PC-9 (cell line): ENCODE data around the gene YTHDC2. TPM values are rescaled to one million over a fixed set of nuclear protein-coding genes. Genes with fewer than 3 reads are reported as not detected.

ENCODE experiments used
- BruUV-seq: library from RNA; stranded (reverse); fragments of 400-500 nt; replicated peaks from 2 replicates; lab custom pipeline; 2021; lab: Mats Ljungman, UMichigan
- CTCF ChIA-PET: fragments of 300-600 bp; sonication (Branson Sonifier 250); formaldehyde crosslinking; loops from one replicate; lab custom pipeline; 2022; ENCODE audit warnings: antibody characterized with exemption; lab: Charles Lee
- POLR2A ChIA-PET: fragments of 300-600 bp; sonication (Branson Sonifier 250); formaldehyde crosslinking; loops from one replicate; lab custom pipeline; 2022; ENCODE audit warnings: antibody characterized with exemption; ENCODE audit not compliant: unreplicated experiment; lab: Charles Lee
- DNase-seq, 2 experiments: peaks; one replicate each; pipeline versions ENCODE4 v3.0.0 to v3.0.0-alpha.2; 2015 to 2022; ENCODE audit warnings: mixed read lengths in 1 of 2
- H2AFZ ChIP-seq: fragments of 200-600 bp; sonication (generic); 2 replicates; pipeline ENCODE4 v1.8.1; 2017; ENCODE audit warnings: antibody characterized with exemption
- H3F3A ChIP-seq: fragments of 200-600 bp; sonication (generic); 2 replicates; pipeline ENCODE4 v1.8.1; 2017; ENCODE audit warnings: antibody characterized with exemption, mild to moderate bottlenecking, low read depth; ENCODE audit not compliant: insufficient read depth
- H3K27ac ChIP-seq: fragments of 200-600 bp; sonication (generic); 2 replicates; pipeline ENCODE4 v1.6.1; 2016; ENCODE audit warnings: mixed run types
- H3K27me3 ChIP-seq: fragments of 200-600 bp; sonication (generic); 2 replicates; pipeline ENCODE4 v1.6.1; 2016; ENCODE audit warnings: low read depth, mixed run types; ENCODE audit not compliant: insufficient read depth
- H3K36me3 ChIP-seq: fragments of 200-600 bp; sonication (generic); 2 replicates; pipeline ENCODE4 v1.6.1; 2016; ENCODE audit warnings: low read depth, mixed run types
- H3K4me1 ChIP-seq: fragments of 200-600 bp; sonication (generic); replicated peaks from 2 replicates; pipeline ENCODE4 v1.6.1; 2016; ENCODE audit warnings: mixed run types; ENCODE audit not compliant: insufficient read depth
- H3K4me2 ChIP-seq: fragments of 200-600 bp; sonication (generic); 2 replicates; pipeline ENCODE4 v1.6.1; 2017; ENCODE audit warnings: mixed run types
- H3K4me3 ChIP-seq: fragments of 200-600 bp; sonication (generic); 2 replicates; pipeline ENCODE4 v1.6.1; 2016; ENCODE audit warnings: mixed run types
- H3K79me2 ChIP-seq: fragments of 200-600 bp; sonication (generic); 2 replicates; pipeline ENCODE4 v1.6.1; 2017; ENCODE audit warnings: low read depth, mixed run types
- H3K9me2 ChIP-seq: fragments of 200-600 bp; sonication (generic); 2 replicates; pipeline ENCODE4 v1.8.1; 2017; ENCODE audit warnings: mild to moderate bottlenecking; ENCODE audit not compliant: insufficient read depth
- H3K9me3 ChIP-seq: fragments of 200-600 bp; sonication (generic); 2 replicates; pipeline ENCODE4 v1.8.1; 2016; ENCODE audit warnings: low read depth; ENCODE audit not compliant: insufficient read depth
- H4K20me1 ChIP-seq: fragments of 200-600 bp; sonication (generic); 2 replicates; pipeline ENCODE4 v1.8.1; 2017; ENCODE audit not compliant: insufficient read depth
- EZH2 ChIP-seq: fragments of 200-600 bp; sonication (generic); IDR thresholded peaks from 2 replicates; pipeline ENCODE4 v1.8.0; 2017; ENCODE audit warnings: antibody characterized with exemption, low read depth
- intact Hi-C: fragments of 100-400 bp; cut with micrococcal nuclease; formaldehyde crosslinking; loops from one replicate; pipeline ENCODE4 v1.10.0; 2022; ENCODE audit not compliant: unreplicated experiment
- total RNA-seq: library from RNA; stranded (reverse); gene quantifications from 2 replicates; pipeline ENCODE4 v1.2.3, GENCODE V29; 2021
- TF ChIP-seq, protein P1 (sequence below): fragments of 200-600 bp; sonication (generic); conservative IDR thresholded peaks from 2 replicates; pipeline ENCODE4 v1.6.1; 2017; ENCODE audit warnings: mixed run types, antibody characterized with exemption, mild to moderate bottlenecking, moderate library complexity

Gene YTHDC2
- total RNA-seq, 1 experiment from 2014 or later: 14.9 TPM

DNA sequence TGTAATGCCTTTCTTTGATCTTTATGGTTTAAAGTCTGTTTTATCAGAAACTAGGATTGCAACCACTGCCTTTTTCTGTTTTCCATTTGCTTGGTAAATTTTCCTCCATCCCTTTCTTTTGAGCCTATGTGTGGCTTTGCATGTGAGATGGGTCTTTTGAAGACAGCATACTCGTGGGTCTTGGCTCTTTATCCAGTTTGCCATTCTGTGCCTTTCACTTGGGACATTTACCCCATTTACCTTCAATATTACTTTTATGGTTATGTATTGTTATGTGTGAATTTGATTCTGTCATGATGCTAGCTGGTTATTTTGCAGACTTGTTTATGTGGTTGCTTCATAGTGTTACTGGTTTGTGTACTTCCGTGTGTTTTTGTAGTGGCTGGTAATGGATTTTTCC, 59.2 kb downstream of the YTHDC2 start:
- POLR2A ChIA-PET: interaction anchor here (0.5 kb wide), 1 partner anchor 808 kb away, joined by 4 read pairs; no protein-coding TSS in a partner anchor
- BruUV-seq: no TSS peak
- Histone ChIP-seq H3K79me2 (no peaks in the 10 kb centered on the region), H3F3A (no peaks in the 10 kb centered on the region), H2AFZ (no peak overlapping the region), H3K9me2 (no peaks in the 10 kb centered on the region; the same call in none of the 2 replicates), H4K20me1 (no peaks in the 10 kb centered on the region), H3K36me3 (peaks cover 5% of the 10 kb centered on the region; the same call in 1 of the 2 replicates), H3K27me3 (no peaks in the 10 kb centered on the region), H3K9me3 (no peaks in the 10 kb centered on the region), H3K4me1 (no peaks in the 10 kb centered on the region), H3K4me3 (no peak overlapping the region), H3K4me2 (no peak overlapping the region), H3K27ac (no peak overlapping the region)
- TF ChIP-seq EZH2: no peak
- TF ChIP-seq, protein P1, sequence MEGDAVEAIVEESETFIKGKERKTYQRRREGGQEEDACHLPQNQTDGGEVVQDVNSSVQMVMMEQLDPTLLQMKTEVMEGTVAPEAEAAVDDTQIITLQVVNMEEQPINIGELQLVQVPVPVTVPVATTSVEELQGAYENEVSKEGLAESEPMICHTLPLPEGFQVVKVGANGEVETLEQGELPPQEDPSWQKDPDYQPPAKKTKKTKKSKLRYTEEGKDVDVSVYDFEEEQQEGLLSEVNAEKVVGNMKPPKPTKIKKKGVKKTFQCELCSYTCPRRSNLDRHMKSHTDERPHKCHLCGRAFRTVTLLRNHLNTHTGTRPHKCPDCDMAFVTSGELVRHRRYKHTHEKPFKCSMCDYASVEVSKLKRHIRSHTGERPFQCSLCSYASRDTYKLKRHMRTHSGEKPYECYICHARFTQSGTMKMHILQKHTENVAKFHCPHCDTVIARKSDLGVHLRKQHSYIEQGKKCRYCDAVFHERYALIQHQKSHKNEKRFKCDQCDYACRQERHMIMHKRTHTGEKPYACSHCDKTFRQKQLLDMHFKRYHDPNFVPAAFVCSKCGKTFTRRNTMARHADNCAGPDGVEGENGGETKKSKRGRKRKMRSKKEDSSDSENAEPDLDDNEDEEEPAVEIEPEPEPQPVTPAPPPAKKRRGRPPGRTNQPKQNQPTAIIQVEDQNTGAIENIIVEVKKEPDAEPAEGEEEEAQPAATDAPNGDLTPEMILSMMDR: no peak
- DNase-seq: no peak
- CTCF ChIA-PET: no interaction called here
- intact Hi-C loops: no loop called here

DNA sequence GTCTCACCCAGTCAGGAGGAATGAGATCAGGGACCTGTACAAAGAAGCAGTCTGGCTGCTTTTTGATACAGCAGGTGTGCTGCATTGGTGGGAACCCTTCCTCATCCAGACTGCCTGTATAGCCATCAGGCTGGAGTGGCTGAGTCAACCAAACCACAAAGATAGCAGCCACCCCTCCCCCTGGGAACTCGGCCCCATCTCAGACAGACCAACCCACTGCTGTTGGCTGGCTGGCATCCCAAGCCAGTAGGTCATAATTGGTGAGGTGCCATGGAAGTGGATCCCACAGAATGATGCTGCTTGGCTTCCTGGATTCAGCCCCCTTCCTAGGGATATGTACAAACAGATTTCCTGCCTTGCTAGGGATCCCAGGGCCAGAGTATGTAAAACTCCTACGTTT, 60.9 kb downstream of the YTHDC2 start:
- intact Hi-C loops: no loop called here
- no TSS peak for BruUV-seq
- CTCF ChIA-PET: no interaction called here

GRCh38 chr5:113575074-113575473, 61.6 kb downstream of the YTHDC2 start:
- no peaks in the 10 kb centered on the region for H3K79me2 ChIP-seq
- ChIA-PET POLR2A (no interaction called here), CTCF (no interaction called here)
- no TSS peak for BruUV-seq
- no peak overlapping the region for H3K4me2 ChIP-seq
- no peak overlapping the region for H3K27ac ChIP-seq
- no peaks in the 10 kb centered on the region for H3K4me1 ChIP-seq
- H2AFZ ChIP-seq: no peak overlapping the region
- H3K9me2 ChIP-seq: no peaks in the 10 kb centered on the region
- no peak overlapping the region for H3K4me3 ChIP-seq
- no peaks in the 10 kb centered on the region for H3K9me3 ChIP-seq
- DNase-seq: no peak
- intact Hi-C loops: no loop called here
- no peaks in the 10 kb centered on the region for H3K27me3 ChIP-seq
- TF ChIP-seq EZH2: no peak
- TF ChIP-seq, protein P1: no peak
- no peaks in the 10 kb centered on the region for H4K20me1 ChIP-seq
- no peaks in the 10 kb centered on the region for H3K36me3 ChIP-seq
- no peaks in the 10 kb centered on the region for H3F3A ChIP-seq

More for the DNA sequence above, 60.9 kb downstream of the YTHDC2 start:
- Histone ChIP-seq H3K79me2 (no peaks in the 10 kb centered on the region), H3K9me3 (no peaks in the 10 kb centered on the region), H3K9me2 (no peaks in the 10 kb centered on the region), H4K20me1 (no peaks in the 10 kb centered on the region), H3K36me3 (no peaks in the 10 kb centered on the region), H3F3A (no peaks in the 10 kb centered on the region), H3K27me3 (no peaks in the 10 kb centered on the region), H3K27ac (no peak overlapping the region), H3K4me1 (no peaks in the 10 kb centered on the region), H3K4me3 (no peak overlapping the region), H3K4me2 (no peak overlapping the region), H2AFZ (no peak overlapping the region)
- TF ChIP-seq, protein P1: no peak
- peak in 1 of 2 experiments; percentile 4 for DNase-seq
- POLR2A ChIA-PET: no interaction called here
